ENCODE measurements around the gene LPAR5.

Gene LPAR5

GRCh38 chr12:6635856-6636531 lies at the start of gene LPAR5:
TSS of gene LPAR5 (minus strand) at chr12:6635959. CDS start at chr12:6621248, 14,711 bp downstream.
- no peak for DNase-seq

- no peak for DNase-seq
Measured at GRCh38 chr12:6684609-6685008, 48.9 kb upstream of the LPAR5 start.

GRCh38 chr12:6676962-6677361 lies 41.2 kb upstream of the LPAR5 start:
- DNase-seq: no peak

GRCh38 chr12:6672143-6672542 lies 36.4 kb upstream of the LPAR5 start:
- DNase-seq: no peak

GRCh38 chr12:6667559-6668210 lies 31.9 kb upstream of the LPAR5 start:
- DNase-seq: no peak

GRCh38 chr12:6666211-6666610 lies 30.5 kb upstream of the LPAR5 start:
- DNase-seq: no peak

- DNase-seq: no peak
Measured at GRCh38 chr12:6664902-6665301, 29.1 kb upstream of the LPAR5 start.

GRCh38 chr12:6662906-6663742 lies 27.4 kb upstream of the LPAR5 start, which contains the start of gene ING4:
TSS of gene ING4 (minus strand) at chr12:6663119. CDS start at chr12:6663101, 18 bp downstream.
- peak; percentile 94 for DNase-seq

GRCh38 chr12:6662602-6662905 lies 26.8 kb upstream of the LPAR5 start:
- DNase-seq: no peak

GRCh38 chr12:6653987-6654386 lies 18.2 kb upstream of the LPAR5 start:
- no peak for DNase-seq

GRCh38 chr12:6653342-6653741 lies 17.6 kb upstream of the LPAR5 start:
- DNase-seq: no peak

GRCh38 chr12:6652391-6652790 lies 16.6 kb upstream of the LPAR5 start:
- DNase-seq: no peak

- no peak for DNase-seq
Measured at GRCh38 chr12:6650832-6651231, 15.1 kb upstream of the LPAR5 start.

GRCh38 chr12:6647083-6647604 lies 11.4 kb upstream of the LPAR5 start, which contains the start of gene ACRBP:
TSS of gene ACRBP (minus strand) at chr12:6647432. CDS start at chr12:6647366, 66 bp downstream.
- no peak for DNase-seq

GRCh38 chr12:6646276-6647082 lies 10.7 kb upstream of the LPAR5 start:
- DNase-seq: no peak

- DNase-seq: no peak
Measured at GRCh38 chr12:6644903-6645302, 9.1 kb upstream of the LPAR5 start.

GRCh38 chr12:6644257-6644596 lies 8.5 kb upstream of the LPAR5 start:
- no peak for DNase-seq

GRCh38 chr12:6643569-6644256 lies 8.0 kb upstream of the LPAR5 start:
- DNase-seq: no peak

GRCh38 chr12:6641131-6641530 lies 5.4 kb upstream of the LPAR5 start:
- no peak for DNase-seq

GRCh38 chr12:6640497-6640896 lies 4.7 kb upstream of the LPAR5 start:
- DNase-seq: no peak

GRCh38 chr12:6639151-6639801 lies 3.5 kb upstream of the LPAR5 start:
- no peak for DNase-seq

- no peak for DNase-seq
Measured at GRCh38 chr12:6638305-6638704, 2.5 kb upstream of the LPAR5 start.

Measured in activated CD4-positive, alpha-beta T cell treated with anti-CD3 and anti-CD28 coated beads for 1 hour (primary cell).